GM12878 (cell line): ENCODE results near the gene NAA11. TPM values are rescaled to one million over a fixed set of nuclear protein-coding genes. Genes with fewer than 3 reads are reported as not detected.
A peak's percentile ranks its signal among the peaks of the same experiment; 100 is the strongest.

Experiments
- ATAC-seq: fragments of 200-7000 bp; cut with Tn5 transposase; 3 replicates; pipeline ENCODE4 v1.9.1; 2020; ENCODE audit warnings: mild to moderate bottlenecking, moderate library complexity
- BruUV-seq: library from RNA; stranded (reverse); fragments of 400-500 nt; replicated peaks from 2 replicates; lab custom pipeline; 2021; lab: Mats Ljungman, UMichigan
- CTCF ChIA-PET: fragments of 300-600 bp; sonication (Branson Sonifier 250); formaldehyde crosslinking; extraction: SDS; loops from one replicate; lab custom pipeline; 2021; ENCODE audit warnings: inconsistent platforms; lab: Yijun Ruan, JAX
- POLR2A ChIA-PET: fragments of 350-600 bp; formaldehyde crosslinking; extraction: SDS; loops from one replicate; lab custom pipeline; 2021; ENCODE audit warnings: inconsistent platforms; lab: Charles Lee
- RAD21 ChIA-PET: fragments of 300-600 bp; sonication (Branson Sonifier 250); formaldehyde crosslinking; loops from one replicate; lab custom pipeline; 2023; ENCODE audit warnings: antibody characterized with exemption; ENCODE audit not compliant: unreplicated experiment; lab: Charles Lee
- SMC1A ChIA-PET: fragments of 300-600 bp; sonication (Branson Sonifier 250); formaldehyde crosslinking; loops from one replicate; lab custom pipeline; 2023; ENCODE audit not compliant: unreplicated experiment, uncharacterized antibody; lab: Charles Lee
- DNase-seq: peaks from one replicate; pipeline ENCODE4 v3.0.0-alpha.2; 2011; ENCODE audit warnings: low read depth, low spot score
- FAIRE-seq: peaks from 3 replicates; lab custom pipeline; 2011; peaks lifted over from hg19 to GRCh38; lab: Jason Lieb, UNC
- H2AFZ ChIP-seq: 2 replicates; pipeline ENCODE4 v1.6.0; 2011; ENCODE audit warnings: low read depth, low read length, control low read depth; ENCODE audit not compliant: control insufficient read depth
- H3K27ac ChIP-seq: 2 replicates; pipeline ENCODE4 v1.5.1; 2011; ENCODE audit warnings: control low read depth; ENCODE audit not compliant: control insufficient read depth, insufficient read depth
- H3K27me3 ChIP-seq, 2 experiments: replicated peaks in 1 of 2; 2 replicates each; pipeline versions ENCODE4 v1.6.0 to v1.6.1; 2011; ENCODE audit warnings: low read length in 1 of 2; ENCODE audit not compliant: control insufficient read depth in 2 of 2, insufficient read depth in 2 of 2
- H3K36me3 ChIP-seq, 2 experiments: 2 replicates each; pipeline ENCODE4 v1.5.1; 2011; ENCODE audit warnings: low read length in 1 of 2; ENCODE audit not compliant: control insufficient read depth in 2 of 2, insufficient read depth in 2 of 2
- H3K4me1 ChIP-seq: 2 replicates; pipeline ENCODE4 v1.6.1; 2011; ENCODE audit warnings: mild to moderate bottlenecking, low read length, moderate library complexity, mixed read lengths; ENCODE audit not compliant: control insufficient read depth, insufficient read depth
- H3K4me2 ChIP-seq: 2 replicates; pipeline ENCODE4 v1.6.0; 2011; ENCODE audit warnings: control low read depth; ENCODE audit not compliant: control insufficient read depth, insufficient read depth
- H3K4me3 ChIP-seq: fragments of 200-600 bp; sonication (generic); 2 replicates; pipeline ENCODE4 v1.5.1; 2016
- H3K79me2 ChIP-seq: 2 replicates; pipeline ENCODE4 v1.6.0; 2011; ENCODE audit warnings: low read length; ENCODE audit not compliant: control insufficient read depth, insufficient read depth
- H3K9ac ChIP-seq: 2 replicates; pipeline ENCODE4 v1.8.0; 2011; ENCODE audit warnings: low read length, control low read depth, mixed read lengths; ENCODE audit not compliant: control insufficient read depth, insufficient read depth
- H3K9me3 ChIP-seq: replicated peaks from 3 replicates; pipeline ENCODE4 v1.5.1; 2011; ENCODE audit warnings: mild to moderate bottlenecking, low read length; ENCODE audit not compliant: control insufficient read depth, insufficient read depth
- H4K20me1 ChIP-seq: 2 replicates; pipeline ENCODE4 v1.6.0; 2011; ENCODE audit not compliant: control insufficient read depth, insufficient read depth
- E4F1 ChIP-seq: fragments of 450-650 bp; IDR thresholded peaks from 2 replicates; pipeline ENCODE4 v1.6.1; 2018; ENCODE audit warnings: borderline replicate concordance, mild to moderate bottlenecking; ENCODE audit not compliant: partially characterized antibody
- FOXM1 ChIP-seq: IDR thresholded peaks from 2 replicates; pipeline ENCODE4 v1.6.1; 2012; ENCODE audit warnings: low read depth, mild to moderate bottlenecking, inconsistent platforms, low read length, moderate library complexity
- JUNB ChIP-seq: IDR thresholded peaks from 2 replicates; pipeline ENCODE4 v1.6.1; 2016; ENCODE audit warnings: antibody characterized with exemption, mild to moderate bottlenecking
- MEF2A ChIP-seq: IDR thresholded peaks from 2 replicates; pipeline ENCODE4 v1.6.1; 2011; ENCODE audit warnings: low read depth, mild to moderate bottlenecking, low read length, moderate library complexity; ENCODE audit not compliant: insufficient read depth
- NR2C1 ChIP-seq: fragments of 450-650 bp; IDR thresholded peaks from 2 replicates; pipeline ENCODE4 v1.6.1; 2017; ENCODE audit warnings: antibody characterized with exemption, mild to moderate bottlenecking, moderate library complexity
- TAF1 ChIP-seq: IDR thresholded peaks from 2 replicates; pipeline ENCODE4 v1.6.1; 2011; ENCODE audit warnings: mild to moderate bottlenecking, low read depth, low read length, borderline replicate concordance
- YBX1 ChIP-seq: fragments of 450-650 bp; IDR thresholded peaks from 2 replicates; pipeline ENCODE4 v1.6.1; 2016; ENCODE audit warnings: antibody characterized with exemption
- ZNF207 ChIP-seq: fragments of 450-650 bp; IDR thresholded peaks from 2 replicates; pipeline ENCODE4 v1.6.1; 2014; ENCODE audit warnings: antibody characterized with exemption, mild to moderate bottlenecking, borderline replicate concordance
- in situ Hi-C: fragments of 300-500 bp; cut with MboI; formaldehyde crosslinking; loops from 9 replicates; pipeline ENCODE4 v1.14.3; 2018; ENCODE audit warnings: mixed read lengths
- intact Hi-C: fragments of 100-400 bp; cut with micrococcal nuclease; formaldehyde crosslinking; loops from one replicate; pipeline ENCODE4 v1.14.2; 2022; ENCODE audit not compliant: unreplicated experiment
- polyA plus RNA-seq, 11 experiments: library from polyadenylated mRNA; depleted of rRNA in 4 of 11; unstranded in 6 of 11; stranded (reverse) in 5 of 11; fragments of >200 nt; fragmentation: Nextera tagmentation in 4 of 11; fragmentation: Illumina TruSeq in 1 of 11; extraction: Ambion mirVana in 4 of 11; extraction: Trizol in 1 of 11; gene quantifications; 1 replicate in 1 of 11; 2 replicates in 10 of 11; pipeline versions ENCODE4 v1.2.1 to v1.2.3, GENCODE V29; 2011 to 2016; ENCODE audit warnings: inconsistent platforms in 2 of 11, missing spikeins in 2 of 11, low read depth in 1 of 11
- total RNA-seq, 4 experiments: library from RNA; depleted of rRNA in 3 of 4; stranded (reverse); fragments of >200 nt in 3 of 4; fragmentation: Illumina TruSeq in 1 of 4; extraction: Trizol in 1 of 4; gene quantifications; 2 replicates each; pipeline versions ENCODE4 v1.2.1 to v1.2.3, GENCODE V29; 2013 to 2021
- TF ChIP-seq, protein P1 (sequence below): IDR thresholded peaks from 2 replicates; pipeline ENCODE4 v1.6.1; 2012; ENCODE audit warnings: low read depth, low read length, improper control_type of control experiment

NAA11 gene
- total and polyA plus RNA-seq, 10 of the 15 experiments (the other 5 are each of a cell fraction or from before 2014, with no cell fraction given), result 0.12 to 0.16 TPM; not detected in 8

DNA sequence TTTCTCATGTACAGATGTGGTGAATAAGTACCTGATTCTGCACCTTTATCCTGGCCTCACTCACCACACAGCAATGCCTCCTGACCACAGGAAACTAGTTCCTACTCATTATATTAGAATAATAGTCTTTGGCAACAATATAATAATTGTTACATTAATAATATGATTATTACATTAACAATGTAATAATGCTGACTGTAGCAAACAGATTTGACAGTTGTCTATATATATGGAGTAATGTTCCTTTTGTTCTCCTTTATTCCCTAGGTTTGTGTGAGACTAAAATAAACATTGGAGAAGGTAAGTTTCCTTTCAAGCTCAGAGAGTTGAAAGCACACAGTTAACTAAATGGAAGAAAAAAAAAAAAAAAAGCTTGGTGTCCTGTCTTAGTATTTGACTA lies 40.6 kb upstream of the NAA11 start:
- Histone ChIP-seq H3K4me2 (no peak overlapping the region), H3K9ac (no peak overlapping the region)
- no TSS peak for BruUV-seq
- POLR2A ChIA-PET, result no interaction called here
- no peak for TF ChIP-seq YBX1
- TF ChIP-seq MEF2A, result no peak
- TF ChIP-seq E4F1, result no peak
- TF ChIP-seq JUNB, result no peak
- no peak for TF ChIP-seq TAF1
- TF ChIP-seq ZNF207, result no peak
- TF ChIP-seq, protein P1, sequence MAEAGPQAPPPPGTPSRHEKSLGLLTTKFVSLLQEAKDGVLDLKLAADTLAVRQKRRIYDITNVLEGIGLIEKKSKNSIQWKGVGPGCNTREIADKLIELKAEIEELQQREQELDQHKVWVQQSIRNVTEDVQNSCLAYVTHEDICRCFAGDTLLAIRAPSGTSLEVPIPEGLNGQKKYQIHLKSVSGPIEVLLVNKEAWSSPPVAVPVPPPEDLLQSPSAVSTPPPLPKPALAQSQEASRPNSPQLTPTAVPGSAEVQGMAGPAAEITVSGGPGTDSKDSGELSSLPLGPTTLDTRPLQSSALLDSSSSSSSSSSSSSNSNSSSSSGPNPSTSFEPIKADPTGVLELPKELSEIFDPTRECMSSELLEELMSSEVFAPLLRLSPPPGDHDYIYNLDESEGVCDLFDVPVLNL, result no peak
- no peak for TF ChIP-seq NR2C1
- no peak for TF ChIP-seq FOXM1
- TF ChIP-seq, all 136 proteins: peak for 0
- Histone ChIP-seq H3K27ac (no peak overlapping the region), H3K4me3 (no peak overlapping the region), H3K27me3 (no peaks in the 10 kb centered on the region), H3K9me3 (no peaks in the 10 kb centered on the region), H2AFZ (no peak overlapping the region), H4K20me1 (no peaks in the 10 kb centered on the region), H3K79me2 (no peaks in the 10 kb centered on the region), H3K4me1 (no peaks in the 10 kb centered on the region), H3K36me3 (no peaks in the 10 kb centered on the region)
- CTCF ChIA-PET, result no interaction called here
- SMC1A ChIA-PET, result interaction anchor here (0.6 to 1.1 kb wide), 2 partner anchors 31 to 37 kb away, joined by 3 to 4 read pairs; no protein-coding TSS in a partner anchor
- peak; percentile 21; the same call in 1 of the 3 replicates for ATAC-seq
- FAIRE-seq, result no peak
- in situ Hi-C loops, result no loop called here
- DNase-seq, result no peak
- RAD21 ChIA-PET, result no interaction called here
- intact Hi-C loops, result no loop called here
